Superior temporal gyrus (tissue), 1 donor: Measurements from ENCODE around the gene CHST15.

Source experiments
- DNase-seq: peaks from one replicate; pipeline ENCODE4 v3.0.0-alpha.2; 2016; ENCODE audit errors: extremely low spot score

Gene CHST15

GRCh38 chr10:124030061-124030460 is 63.3 kb downstream of the CHST15 start:
- no peak for DNase-seq

- no peak for DNase-seq
These were observed 63.8 kb downstream of the CHST15 start for GRCh38 chr10:124029559-124029958.

DNA sequence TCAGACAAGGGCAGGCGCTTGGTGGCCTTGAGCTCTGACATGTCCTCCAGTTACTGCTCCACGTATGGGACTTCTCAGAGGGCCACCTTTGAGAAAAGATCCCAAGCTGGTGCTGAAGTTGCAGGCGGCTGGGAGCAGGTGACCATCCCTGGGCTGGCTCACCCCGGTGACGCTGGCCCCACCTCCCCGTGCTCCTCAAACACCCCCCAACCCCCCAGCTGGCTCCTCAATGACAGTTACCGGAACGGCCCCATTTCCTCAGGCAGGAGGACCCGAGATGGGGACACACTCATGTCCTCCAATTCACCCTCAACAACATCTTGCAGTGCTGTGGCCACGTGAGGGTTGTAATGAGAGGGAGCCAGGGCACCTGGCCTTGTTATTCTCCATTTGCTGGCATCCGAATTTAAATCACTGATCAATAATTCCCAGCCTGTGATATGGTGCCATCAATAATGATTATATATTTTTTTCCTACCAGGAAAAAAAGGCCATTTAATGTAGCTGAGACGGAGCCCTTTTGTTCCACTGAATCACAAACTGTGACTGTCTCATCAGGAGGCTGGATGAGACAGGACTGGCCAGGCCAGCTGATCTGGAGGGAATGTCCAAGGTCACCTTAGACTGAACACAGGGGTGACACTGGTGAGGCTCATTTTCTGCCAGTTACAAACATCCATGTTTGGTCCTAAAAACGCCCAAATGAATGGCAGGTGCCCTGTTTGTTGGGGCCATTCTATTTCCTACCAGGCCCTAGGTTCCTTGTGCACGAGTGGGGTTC is 64.5 kb downstream of the CHST15 start:
- DNase-seq, result no peak

DNA sequence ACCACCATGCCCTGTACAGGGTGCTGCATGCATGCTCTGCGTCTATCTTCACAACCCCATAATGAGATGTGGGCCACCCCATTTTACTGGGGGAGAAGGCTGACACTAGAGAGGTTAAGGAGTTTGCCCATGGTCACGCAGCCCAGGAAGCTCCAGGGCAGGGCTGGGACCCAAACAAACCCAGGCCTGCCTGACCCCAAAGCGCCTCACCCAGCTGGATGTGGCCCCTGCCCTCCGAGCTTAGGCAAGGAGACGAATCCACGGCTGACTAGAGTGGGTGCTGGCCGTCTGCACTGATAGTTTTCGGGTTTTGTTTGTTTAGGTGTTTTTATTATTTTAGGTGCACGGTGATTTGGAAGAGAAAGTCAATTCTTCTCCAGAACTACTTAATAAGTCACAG is 65.7 kb downstream of the CHST15 start:
- no peak for DNase-seq

GRCh38 chr10:124027031-124027611 is 66.3 kb downstream of the CHST15 start:
- no peak for DNase-seq

- no peak for DNase-seq
These were observed 66.8 kb downstream of the CHST15 start for GRCh38 chr10:124026589-124026939.

DNA sequence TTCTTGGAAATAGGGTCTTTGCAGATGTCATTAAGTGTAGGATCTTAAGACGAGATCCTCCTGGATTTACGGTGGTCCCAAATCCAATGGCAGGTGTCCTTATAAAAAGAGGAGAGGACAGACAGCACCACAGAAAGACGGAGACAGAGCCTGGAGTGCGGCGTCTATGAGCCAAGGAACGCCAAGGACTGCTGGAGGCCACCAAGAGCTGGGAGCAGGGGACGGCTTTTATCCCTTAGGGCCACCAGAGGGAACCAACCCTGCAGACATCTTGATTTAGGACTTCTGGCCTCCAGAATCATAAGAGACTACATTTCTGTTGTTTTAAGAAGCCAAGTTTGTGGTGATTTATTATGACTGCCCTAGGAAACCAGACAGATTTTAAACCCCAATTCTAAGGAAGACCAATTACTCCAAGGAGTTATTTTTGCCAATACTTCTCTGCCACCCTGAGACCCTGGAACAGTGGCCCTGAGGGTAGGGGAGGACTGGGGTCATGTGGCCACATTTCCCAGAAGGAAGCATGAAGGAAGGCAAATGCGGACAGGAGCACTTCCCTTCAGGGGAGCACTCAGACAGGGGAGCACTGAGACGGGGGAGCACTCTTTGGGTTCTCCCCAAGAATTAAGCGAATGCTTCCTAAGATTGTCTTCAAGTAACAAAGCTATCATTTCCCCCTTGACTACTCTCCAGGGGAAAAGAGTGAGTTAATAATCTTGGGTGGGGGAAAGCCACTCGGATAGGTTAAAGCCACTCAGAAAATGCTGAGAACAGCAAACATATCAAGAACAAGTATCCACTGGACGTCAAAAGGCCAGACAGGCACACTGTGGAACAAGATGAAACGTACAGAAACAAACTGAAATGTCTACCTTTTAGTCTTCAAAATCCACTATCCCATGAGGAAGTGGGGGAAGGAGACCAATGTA is 67.5 kb downstream of the CHST15 start:
- no peak for DNase-seq

GRCh38 chr10:124025152-124025551 is 68.2 kb downstream of the CHST15 start:
- no peak for DNase-seq

GRCh38 chr10:124022066-124022465 is 71.3 kb downstream of the CHST15 start:
- DNase-seq, result no peak

DNA sequence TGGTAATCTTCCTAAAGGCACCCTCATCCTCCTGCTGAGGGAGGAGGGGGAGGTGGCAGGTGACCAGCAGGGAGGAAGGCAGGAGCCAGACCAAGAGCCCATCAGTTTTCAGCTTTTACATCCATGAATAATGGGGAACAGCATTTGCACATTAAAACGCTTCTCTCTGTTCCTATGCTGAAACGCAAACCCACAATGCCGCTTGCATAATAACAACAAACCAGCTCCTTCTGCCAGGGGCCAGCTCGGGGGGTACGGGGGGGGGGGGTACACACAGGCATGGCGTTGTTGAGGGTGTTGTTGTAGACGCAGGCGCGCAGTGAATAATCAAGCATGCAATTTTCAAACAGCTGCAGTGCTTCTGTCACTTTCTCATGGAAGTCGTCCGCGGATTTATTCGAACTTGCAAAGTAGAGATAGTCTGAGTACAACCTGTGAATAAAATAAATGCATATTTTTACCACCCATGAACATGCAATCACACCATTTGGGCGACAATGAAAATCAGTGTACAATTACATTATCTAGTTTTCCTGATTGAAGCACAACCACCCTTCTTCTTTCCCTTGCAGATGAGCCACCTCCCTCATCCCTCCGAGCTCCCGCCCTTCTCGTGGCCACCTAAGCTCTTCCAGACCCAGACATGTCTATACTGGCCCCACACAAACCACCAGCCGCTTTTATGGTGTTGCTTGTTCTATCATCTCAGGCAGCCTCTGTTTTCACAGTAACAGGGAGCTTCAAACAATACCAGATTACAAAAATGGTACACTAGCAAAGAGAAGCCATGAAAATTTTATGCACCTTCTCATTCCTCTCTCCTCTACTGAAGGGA is 72.2 kb downstream of the CHST15 start:
- peak; percentile 58 for DNase-seq

GRCh38 chr10:124019886-124020797 is 73.3 kb downstream of the CHST15 start:
- DNase-seq, result no peak

- DNase-seq, result no peak
These were observed 74.4 kb downstream of the CHST15 start for GRCh38 chr10:124018886-124019525.

- no peak for DNase-seq
These were observed 75.7 kb downstream of the CHST15 start for GRCh38 chr10:124017729-124018128.

GRCh38 chr10:124016804-124017375 is 76.5 kb downstream of the CHST15 start:
- no peak for DNase-seq

DNA sequence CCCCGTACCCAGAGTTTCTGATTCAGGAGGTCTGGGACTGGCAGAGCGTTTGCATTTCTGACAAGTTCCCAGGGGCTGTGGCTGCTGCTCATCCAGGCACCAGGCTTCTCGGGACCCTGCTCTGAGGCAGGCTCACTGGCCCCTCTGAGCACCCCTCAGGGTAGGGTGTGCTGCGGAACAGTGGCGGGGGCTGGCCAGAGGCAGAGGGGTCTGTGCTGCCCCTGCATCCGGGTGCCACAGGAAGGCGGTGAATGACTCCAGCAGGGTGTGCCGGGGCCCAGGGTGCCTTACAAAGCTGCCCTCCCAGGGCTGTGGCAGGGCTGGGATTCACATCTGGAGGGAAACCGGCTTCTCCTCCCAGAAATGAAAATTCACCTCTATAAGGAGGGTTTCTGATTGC is 77.4 kb downstream of the CHST15 start:
- no peak for DNase-seq

DNA sequence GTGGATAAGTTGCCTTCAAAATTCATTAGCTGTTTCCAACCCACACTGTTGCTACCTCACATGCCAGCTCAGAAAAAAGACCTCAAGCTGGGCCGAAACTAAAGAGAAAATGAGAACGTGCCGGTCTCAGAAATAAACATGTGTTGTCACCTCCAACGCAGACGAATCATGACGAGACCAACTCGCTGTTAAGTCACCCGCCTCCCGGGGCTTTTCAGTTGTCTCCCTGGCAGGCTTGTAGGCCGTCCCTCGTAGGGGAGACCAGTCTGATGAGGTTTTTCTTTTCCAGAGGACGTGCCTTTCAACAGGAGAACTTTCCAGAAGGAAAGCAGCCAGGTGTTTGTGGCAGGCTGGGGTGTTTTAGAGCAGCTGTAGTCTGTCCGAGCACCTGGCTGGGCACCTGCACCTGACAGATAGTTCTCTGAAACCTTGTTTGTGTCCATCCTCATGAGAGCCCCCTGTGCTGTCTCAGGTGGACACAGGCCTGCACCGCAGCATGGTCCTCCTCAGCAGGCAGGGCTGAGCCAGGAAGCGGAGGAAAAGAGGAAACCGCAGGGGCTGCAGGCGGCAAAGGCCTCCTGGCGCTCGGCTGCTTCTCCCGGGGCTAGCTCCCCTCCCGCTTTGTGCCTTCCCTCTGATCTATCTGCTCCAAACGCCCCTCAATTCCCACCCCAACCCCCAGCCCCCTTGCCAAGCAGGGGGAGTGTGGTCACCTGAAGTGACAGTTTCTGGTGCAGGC is 78.8 kb downstream of the CHST15 start:
- DNase-seq, result no peak

DNA sequence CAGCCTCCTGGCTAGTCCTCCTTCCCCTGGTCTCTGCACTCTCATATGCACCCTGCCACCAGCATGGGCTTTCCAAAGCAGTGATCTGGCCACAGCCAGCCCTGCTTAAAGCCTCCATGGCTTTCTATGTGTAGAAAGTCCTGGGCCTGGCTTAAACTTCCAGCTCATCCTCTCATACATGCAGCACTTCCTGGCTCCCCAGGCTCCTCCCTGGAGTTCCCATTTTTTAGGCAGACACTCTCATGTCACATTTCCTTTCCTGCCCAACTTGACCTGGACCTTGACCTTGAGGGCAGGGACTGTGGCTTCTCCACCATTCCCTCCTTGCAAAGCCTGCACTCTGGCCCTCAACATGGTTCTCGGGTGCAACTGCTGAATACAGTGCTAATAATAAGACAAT is 79.5 kb downstream of the CHST15 start:
- no peak for DNase-seq

- DNase-seq, result no peak
These were observed 80.4 kb downstream of the CHST15 start for GRCh38 chr10:124012991-124013390.

- no peak for DNase-seq
These were observed 80.8 kb downstream of the CHST15 start for GRCh38 chr10:124012583-124012982.
